ENCODE measurements around the gene CD63.

CD63 gene

GRCh38 chr12:55688716-55689655 lies 39.8 kb downstream of the CD63 start:
- no peak for DNase-seq (ENCODE audit: low read depth in 2 of 2)

DNA sequence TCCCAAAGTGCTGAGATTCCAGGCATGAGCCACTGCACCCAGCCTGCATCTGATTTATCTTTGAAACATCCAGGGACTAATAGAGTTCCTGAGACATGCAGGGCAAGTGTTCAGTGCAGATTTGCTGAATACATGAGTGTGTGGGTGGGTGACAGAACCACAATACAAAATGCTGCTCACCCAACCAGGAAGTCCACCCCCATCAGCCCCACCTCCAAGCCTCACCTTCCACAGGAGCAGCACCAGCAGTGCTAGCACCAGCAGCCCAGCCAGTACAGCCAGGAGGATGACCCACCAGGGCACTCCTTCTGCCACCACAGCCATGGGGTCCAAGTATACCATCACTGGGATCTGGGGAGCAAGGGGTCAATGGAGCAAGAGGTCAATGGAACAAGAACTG lies 41.1 kb downstream of the CD63 start:
- DNase-seq (ENCODE audit: low read depth in 2 of 2): peak; percentile 12 to 33

- DNase-seq (ENCODE audit: low read depth in 2 of 2): no peak
Observed at GRCh38 chr12:55686366-55687010, 42.3 kb downstream of the CD63 start.

DNA sequence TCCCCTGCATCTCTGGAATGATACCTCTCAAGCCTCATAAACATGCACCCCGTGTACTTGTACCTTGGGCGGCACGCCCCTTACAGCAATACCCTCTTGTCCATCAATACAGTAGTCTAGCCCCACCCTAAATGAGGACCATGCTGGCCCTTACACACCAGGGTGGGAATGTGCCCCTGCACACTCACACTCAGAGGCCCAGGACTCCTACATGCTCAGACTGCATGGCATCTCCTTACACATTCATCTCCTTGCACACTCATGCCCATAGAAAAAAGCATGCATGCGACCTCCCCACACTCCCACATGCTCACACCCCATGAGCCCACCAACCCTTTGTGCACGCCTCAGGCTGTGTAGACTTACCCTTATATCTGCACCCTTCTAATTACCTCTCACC lies 43.1 kb downstream of the CD63 start:
- no peak for DNase-seq (ENCODE audit: low read depth in 2 of 2)

DNA sequence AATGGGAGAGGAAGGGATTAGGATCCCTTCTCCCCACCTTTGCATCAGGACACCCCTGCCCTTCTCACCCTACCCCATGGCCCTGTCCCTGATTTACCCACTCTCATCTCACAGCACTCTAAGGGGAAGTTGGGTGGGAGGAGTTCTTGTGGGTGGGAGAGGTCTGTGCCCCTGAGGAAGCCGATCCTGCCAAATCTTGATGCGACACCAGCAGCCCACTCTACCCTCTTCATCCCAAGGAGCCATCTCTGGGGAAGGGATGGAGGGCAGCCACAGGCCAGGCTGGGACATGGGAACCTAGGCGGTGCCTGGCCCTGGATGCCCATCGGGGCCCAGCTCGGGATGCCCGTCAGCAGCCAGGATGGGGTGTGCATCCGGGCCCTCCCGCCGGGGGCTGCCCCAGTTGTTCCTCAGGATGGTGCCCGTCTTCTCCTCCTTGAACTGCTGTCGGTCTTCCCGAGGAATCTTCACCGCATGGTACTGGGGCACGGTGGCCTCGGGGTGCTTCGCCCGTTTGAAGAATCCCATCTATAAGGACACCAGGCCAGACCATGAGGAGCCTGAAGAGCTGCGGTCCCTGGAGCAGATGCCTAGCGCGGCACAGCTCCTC lies 43.9 kb downstream of the CD63 start:
- no peak for DNase-seq (ENCODE audit: low read depth in 2 of 2)

GRCh38 chr12:55683676-55684075 lies 45.1 kb downstream of the CD63 start:
- DNase-seq (ENCODE audit: low read depth in 2 of 2): no peak

GRCh38 chr12:55682087-55682796 lies 46.6 kb downstream of the CD63 start:
- DNase-seq (ENCODE audit: low read depth in 2 of 2): no peak

DNA sequence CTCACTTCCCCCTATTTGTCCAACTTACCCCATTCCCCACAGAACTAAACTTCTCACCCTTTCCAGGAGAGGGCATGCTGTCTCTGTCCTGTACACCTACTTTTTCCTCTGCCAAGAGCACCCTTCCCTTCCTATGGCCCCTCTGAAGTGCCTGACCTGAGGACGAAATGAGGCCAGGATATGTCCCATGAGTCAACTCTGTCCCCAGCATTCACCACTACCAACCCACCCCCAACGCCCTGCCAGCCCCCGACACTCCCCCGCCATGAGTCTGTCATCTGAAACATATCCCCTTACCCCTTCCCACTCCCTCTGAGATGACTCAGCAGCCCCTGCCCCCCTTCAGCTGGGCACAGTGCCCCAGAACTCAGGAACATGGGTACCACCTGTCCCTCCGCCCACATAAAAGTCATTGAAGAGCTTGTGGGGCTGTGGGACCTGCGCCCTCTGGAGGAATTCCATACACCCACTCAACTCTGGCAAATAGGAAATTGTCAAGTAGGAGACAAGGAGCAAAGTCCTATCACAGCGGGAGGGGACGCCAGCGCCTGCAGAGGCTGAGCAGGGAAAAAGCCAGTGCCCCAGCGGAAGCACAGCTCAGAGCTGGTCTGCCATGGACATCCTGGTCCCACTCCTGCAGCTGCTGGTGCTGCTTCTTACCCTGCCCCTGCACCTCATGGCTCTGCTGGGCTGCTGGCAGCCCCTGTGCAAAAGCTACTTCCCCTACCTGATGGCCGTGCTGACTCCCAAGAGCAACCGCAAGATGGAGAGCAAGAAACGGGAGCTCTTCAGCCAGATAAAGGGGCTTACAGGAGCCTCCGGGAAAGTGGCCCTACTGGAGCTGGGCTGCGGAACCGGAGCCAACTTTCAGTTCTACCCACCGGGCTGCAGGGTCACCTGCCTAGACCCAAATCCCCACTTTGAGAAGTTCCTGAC lies 47.4 kb downstream of the CD63 start:
- DNase-seq (ENCODE audit: low read depth in 2 of 2): peak in 1 of 2 donors; percentile 9

DNA sequence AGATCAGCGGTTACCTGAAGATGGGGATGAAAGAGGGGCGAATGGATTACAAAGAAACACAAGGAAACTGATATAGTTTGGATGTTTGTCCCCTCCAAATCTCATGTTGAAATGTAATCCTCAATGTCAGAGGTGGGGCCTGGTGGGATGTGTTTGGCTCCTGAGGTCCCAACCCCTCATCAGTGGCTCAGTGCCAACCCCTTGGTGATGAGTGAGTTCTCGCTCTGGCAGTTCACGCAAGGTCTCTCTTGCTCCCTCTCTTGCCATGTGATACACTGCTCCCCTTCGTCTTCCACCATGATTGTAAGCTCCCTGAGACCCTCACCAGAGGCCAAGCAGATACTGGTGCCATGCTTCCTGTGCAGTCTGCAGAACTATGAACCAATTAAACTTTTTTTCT lies 49.1 kb downstream of the CD63 start:
- DNase-seq (ENCODE audit: low read depth in 2 of 2): no peak

DNA sequence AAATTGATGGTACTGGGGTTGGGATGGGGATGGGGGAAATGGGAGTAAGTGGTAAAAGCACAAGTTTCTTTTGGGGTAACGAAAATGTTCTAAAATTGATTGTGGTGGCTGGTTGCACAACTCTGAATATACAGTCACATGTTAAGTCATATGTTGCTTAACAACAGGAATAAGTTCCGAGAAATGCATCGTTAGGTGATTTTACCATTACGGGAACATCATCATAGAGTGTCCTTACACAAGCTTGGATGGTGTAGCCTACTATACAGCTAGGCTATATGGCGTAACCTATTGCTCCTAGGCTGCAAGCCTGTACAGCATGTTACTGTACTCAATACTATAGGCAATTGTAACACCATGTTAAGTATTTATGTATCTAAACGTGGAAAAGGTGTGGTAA lies 52.1 kb downstream of the CD63 start:
- DNase-seq (ENCODE audit: low read depth in 2 of 2): no peak

GRCh38 chr12:55675666-55676065 lies 53.1 kb downstream of the CD63 start:
- DNase-seq (ENCODE audit: low read depth in 2 of 2): no peak
